ENCODE results near the gene HSH2D.

GRCh38 chr19:16127776-16128371, 15.6 kb upstream of the HSH2D start:
- no peak for TF ChIP-seq CTCF (IDR thresholded peaks at IDR 0.05; ENCODE audit: low read depth, low read length)
- no peak for TF ChIP-seq POLR2A (IDR thresholded peaks at IDR 0.05; ENCODE audit: extremely low read depth, insufficient read length)
- no peak for TF ChIP-seq MAX (IDR thresholded peaks at IDR 0.05; ENCODE audit: low read depth, low read length)
- TF ChIP-seq MYC (IDR thresholded peaks at IDR 0.05; ENCODE audit: low read depth, low read length), result no peak

All from NB4 (cell line).